H9 (cell line): Measurements from ENCODE around the gene ARHGAP1. TPM values are rescaled to one million over a fixed set of nuclear protein-coding genes. Genes with fewer than 3 reads are reported as not detected.

ENCODE experiments used
- DNase-seq: peaks from one replicate; pipeline ENCODE4 v3.0.0-alpha.2; 2017
- H2AFZ ChIP-seq: one replicate; pipeline ENCODE4 v1.6.1; 2013; ENCODE audit warnings: mild to moderate bottlenecking, low read length, control low read depth, moderate library complexity
- H2AK5ac ChIP-seq: 2 replicates; pipeline ENCODE4 v1.6.1; 2013; ENCODE audit warnings: low read length, control low read depth, mixed read lengths; ENCODE audit not compliant: insufficient read length
- H2BK120ac ChIP-seq: one replicate; pipeline ENCODE4 v1.6.1; 2013; ENCODE audit warnings: low read depth, mild to moderate bottlenecking, low read length, control low read depth, inconsistent platforms; ENCODE audit not compliant: poor library complexity, severe bottlenecking
- H2BK12ac ChIP-seq: 2 replicates; pipeline ENCODE4 v1.6.1; 2013; ENCODE audit warnings: low read length, control low read depth, mixed read lengths, low read depth; ENCODE audit not compliant: insufficient read length
- H2BK15ac ChIP-seq: 2 replicates; pipeline ENCODE4 v1.6.1; 2013; ENCODE audit warnings: low read depth, low read length, control low read depth
- H2BK20ac ChIP-seq: one replicate; pipeline ENCODE4 v1.6.1; 2013; ENCODE audit warnings: low read depth, mild to moderate bottlenecking, low read length, control low read depth, inconsistent platforms; ENCODE audit not compliant: poor library complexity, severe bottlenecking
- H2BK5ac ChIP-seq: 2 replicates; pipeline ENCODE4 v1.6.1; 2013; ENCODE audit warnings: low read length, control low read depth, mixed read lengths; ENCODE audit not compliant: insufficient read length
- H3K14ac ChIP-seq: 2 replicates; pipeline ENCODE4 v1.6.1; 2013; ENCODE audit warnings: low read length, control low read depth; ENCODE audit not compliant: insufficient read depth
- H3K18ac ChIP-seq: 2 replicates; pipeline ENCODE4 v1.6.1; 2013; ENCODE audit warnings: low read depth, mild to moderate bottlenecking, mixed read lengths, low read length, control low read depth; ENCODE audit not compliant: insufficient read length
- H3K23ac ChIP-seq: 2 replicates; pipeline ENCODE4 v1.6.1; 2013; ENCODE audit warnings: low read length, control low read depth, mixed read lengths, low read depth; ENCODE audit not compliant: insufficient read length
- H3K23me2 ChIP-seq: 2 replicates; pipeline ENCODE4 v1.6.1; 2013; ENCODE audit warnings: low read depth, mild to moderate bottlenecking, mixed read lengths, low read length, control low read depth; ENCODE audit not compliant: insufficient read length, poor library complexity, severe bottlenecking
- H3K27ac ChIP-seq: 2 replicates; pipeline ENCODE4 v1.5.1; 2013; ENCODE audit warnings: low read length, control low read depth, mixed read lengths, low read depth; ENCODE audit not compliant: insufficient read length
- H3K27me3 ChIP-seq: 2 replicates; pipeline ENCODE4 v1.6.1; 2013; ENCODE audit warnings: low read length, control low read depth, inconsistent platforms; ENCODE audit not compliant: insufficient read depth
- H3K4ac ChIP-seq: 2 replicates; pipeline ENCODE4 v1.6.1; 2013; ENCODE audit warnings: low read depth, mild to moderate bottlenecking, control low read depth, inconsistent platforms, low read length, moderate library complexity
- H3K4me1 ChIP-seq: 2 replicates; pipeline ENCODE4 v1.6.1; 2013; ENCODE audit warnings: low read length, control low read depth, inconsistent platforms; ENCODE audit not compliant: insufficient read depth
- H3K4me2 ChIP-seq: 2 replicates; pipeline ENCODE4 v1.6.1; 2013; ENCODE audit warnings: low read length, control low read depth, mixed read lengths; ENCODE audit not compliant: insufficient read length, insufficient read depth
- H3K56ac ChIP-seq: 2 replicates; pipeline ENCODE4 v1.6.1; 2013; ENCODE audit warnings: low read depth, mild to moderate bottlenecking, mixed read lengths, low read length, control low read depth; ENCODE audit not compliant: insufficient read length
- H3K79me1 ChIP-seq: 2 replicates; pipeline ENCODE4 v1.6.1; 2013; ENCODE audit warnings: low read depth, mild to moderate bottlenecking, moderate library complexity, low read length, control low read depth, inconsistent platforms; ENCODE audit not compliant: insufficient read depth, poor library complexity, severe bottlenecking
- H3K79me2 ChIP-seq: 2 replicates; pipeline ENCODE4 v1.6.1; 2013; ENCODE audit warnings: low read length, control low read depth, inconsistent platforms; ENCODE audit not compliant: insufficient read depth
- H3K9ac ChIP-seq: 2 replicates; pipeline ENCODE4 v1.6.1; 2013; ENCODE audit warnings: low read length, control low read depth, mixed read lengths; ENCODE audit not compliant: insufficient read length; ENCODE audit errors: extremely low read depth
- H3K9me3 ChIP-seq: one replicate; pipeline ENCODE4 v1.6.1; 2013; ENCODE audit warnings: low read depth, low read length, inconsistent platforms; ENCODE audit not compliant: control insufficient read depth
- H3T11ph ChIP-seq: one replicate; pipeline ENCODE4 v1.6.1; 2013; ENCODE audit warnings: mild to moderate bottlenecking, low read length, control low read depth, inconsistent platforms
- H4K20me1 ChIP-seq: one replicate; pipeline ENCODE4 v1.6.1; 2013; ENCODE audit not compliant: control insufficient read depth, insufficient read length, insufficient read depth
- H4K5ac ChIP-seq: 2 replicates; pipeline ENCODE4 v1.6.1; 2013; ENCODE audit warnings: low read depth, mild to moderate bottlenecking, mixed read lengths, low read length, control low read depth; ENCODE audit not compliant: insufficient read length
- H4K8ac ChIP-seq: replicated peaks from 2 replicates; pipeline ENCODE4 v1.6.1; 2013; ENCODE audit warnings: low read length, control low read depth, mixed read lengths, low read depth; ENCODE audit not compliant: insufficient read length
- H4K91ac ChIP-seq: 2 replicates; pipeline ENCODE4 v1.6.1; 2013; ENCODE audit warnings: low read depth, mild to moderate bottlenecking, moderate library complexity, mixed read lengths, low read length, control low read depth; ENCODE audit not compliant: insufficient read length
- H3K27ac Mint-ChIP-seq, 3 experiments: 2 replicates in 2 of 3; 3 replicates in 1 of 3; pipeline ENCODE4 v1.8.0; 2020 to 2021; ENCODE audit warnings: mixed read lengths in 3 of 3, mild to moderate bottlenecking in 1 of 3, moderate library complexity in 1 of 3
- H3K27me3 Mint-ChIP-seq: 2 replicates; pipeline ENCODE4 v1.8.0; 2021; ENCODE audit warnings: low read depth, mild to moderate bottlenecking, moderate library complexity, mixed read lengths
- H3K36me3 Mint-ChIP-seq, 3 experiments: 2 replicates in 2 of 3; 3 replicates in 1 of 3; pipeline ENCODE4 v1.8.0; 2020 to 2021; ENCODE audit warnings: low read depth in 3 of 3, mixed read lengths in 3 of 3; ENCODE audit not compliant: insufficient read depth in 1 of 3
- H3K4me1 Mint-ChIP-seq, 2 experiments: 2 replicates each; pipeline ENCODE4 v1.8.0; 2020; ENCODE audit warnings: mixed read lengths in 2 of 2
- H3K4me3 Mint-ChIP-seq, 2 experiments: 2 replicates in 1 of 2; 3 replicates in 1 of 2; pipeline ENCODE4 v1.8.0; 2020 to 2021; ENCODE audit warnings: mild to moderate bottlenecking in 2 of 2, mixed read lengths in 2 of 2, moderate library complexity in 1 of 2
- H3K9me3 Mint-ChIP-seq, 2 experiments: 2 replicates in 1 of 2; 3 replicates in 1 of 2; pipeline ENCODE4 v1.8.0; 2020; ENCODE audit warnings: mild to moderate bottlenecking in 2 of 2, mixed read lengths in 2 of 2, moderate library complexity in 1 of 2
- CTCF ChIP-seq: fragments of 200-600 bp; sonication (generic); conservative IDR thresholded peaks from 3 replicates; pipeline ENCODE4 v1.8.0; 2021; ENCODE audit warnings: antibody characterized with exemption, mild to moderate bottlenecking
- WGBS: extraction: QIAGEN DNeasy Blood & Tissue Kit; methylation state at CpG from one replicate; pipeline ENCODE4 v1.1.7; 2013; ENCODE audit warnings: missing lambda C conversion rate, low lambda C conversion rate, mixed read lengths; ENCODE audit not compliant: insufficient read length; ENCODE audit errors: extremely low coverage; 5-methylcytosine and 5-hydroxymethylcytosine counted together
- total RNA-seq: library from RNA; stranded (reverse); gene quantifications from 2 replicates; pipeline ENCODE4 v1.2.1, GENCODE V29; 2021

ARHGAP1 gene
- total RNA-seq, 1 experiment from 2014 or later: 45.3 TPM

- Histone ChIP-seq H2BK12ac (no peak overlapping the region), H4K91ac (peak overlapping the region; percentile 24), H2BK5ac (no peak overlapping the region), H3K79me1 (no peaks in the 10 kb centered on the region), H3T11ph (no peak overlapping the region), H2BK20ac (no peak overlapping the region), H3K27me3 (no peaks in the 10 kb centered on the region), H4K8ac (no peak overlapping the region), H3K23me2 (no peaks in the 10 kb centered on the region), H3K27ac (no peak overlapping the region), H3K23ac (no peak overlapping the region), H3K9ac (no peak overlapping the region), H4K5ac (no peak overlapping the region), H3K4me1 (no peaks in the 10 kb centered on the region), H3K9me3 (no peaks in the 10 kb centered on the region), H3K4ac (no peak overlapping the region), H2BK120ac (no peak overlapping the region), H2AK5ac (no peak overlapping the region), H4K20me1 (no peaks in the 10 kb centered on the region), H3K4me2 (no peak overlapping the region), H3K14ac (no peak overlapping the region), H3K79me2 (no peaks in the 10 kb centered on the region), H2AFZ (no peak overlapping the region), H3K56ac (no peak overlapping the region), H2BK15ac (no peak overlapping the region), H3K18ac (no peak overlapping the region)
- no peak for TF ChIP-seq CTCF
- peak overlapping the region in 2 of 3 experiments; percentile 74 to 95; a peak in 2 of 7 replicates for H3K27ac Mint-ChIP-seq
- H3K36me3 Mint-ChIP-seq: peaks cover 13 to 37% (median 32%) of the 10 kb centered on the region in 3 experiments; a peak in 6 of 7 replicates
- H3K4me1 Mint-ChIP-seq: peaks cover 14 to 16% of the 10 kb centered on the region in 2 experiments
- H3K9me3 Mint-ChIP-seq: no peaks in the 10 kb centered on the region
- DNase-seq: no peak
- no peaks in the 10 kb centered on the region; the same call in 1 of the 2 replicates for H3K27me3 Mint-ChIP-seq
- no peak overlapping the region for H3K4me3 Mint-ChIP-seq
- no CpG with 5 or more reads among the region's 7 CpGs for WGBS
Measured at GRCh38 chr11:46675949-46676348, 24.5 kb downstream of the ARHGAP1 start.
